ENCODE results near the gene FCN3. TPM values are rescaled to one million over a fixed set of nuclear protein-coding genes. Genes with fewer than 3 reads are reported as not detected.

Gene FCN3
- total and polyA plus RNA-seq, 9 of the 15 experiments (the other 6 are each of a cell fraction or from before 2014, with no cell fraction given) = 0.49 TPM; not detected in 8

Small RNAs within 50 kb of the gene (small RNA-seq; reads per million reads assigned to genes)
- gene RNU6-48P = not detected

Other genes with a start within 250 kb of the FCN3 start
Only the 7 nearest of the 9 such genes appear.
- gene WDTC1, start 140.2 kb downstream of the FCN3 start, total RNA-seq (2014; rRNA removed) = 14.7 and 15.9 TPM in 2 replicates
- 6.8 and 8.2 TPM in 2 replicates for gene WDTC1, start 140.2 kb downstream of the FCN3 start, total RNA-seq (2014; rRNA removed; fragmentation: Illumina TruSeq; extraction: Trizol)
- 8.1 and 8.4 TPM in 2 replicates for gene WDTC1, start 140.2 kb downstream of the FCN3 start, total RNA-seq (2015; rRNA removed; fragmentation: Illumina TruSeq; extraction: Trizol)
- gene WDTC1, start 140.2 kb downstream of the FCN3 start, total RNA-seq (2021) = 29.5 and 32.3 TPM in 2 replicates
- gene WDTC1, start 140.2 kb downstream of the FCN3 start, polyA plus RNA-seq (2011; rRNA removed) = 8.8 and 16.9 TPM in 2 replicates
- 26.9 and 30.2 TPM in 2 replicates for gene WDTC1, start 140.2 kb downstream of the FCN3 start, polyA plus RNA-seq (2014; fragmentation: Illumina TruSeq; extraction: Trizol)
- under 1 TPM; 0.18 to 0.27 TPM for gene WDTC1, start 140.2 kb downstream of the FCN3 start, polyA plus RNA-seq (2014; fragmentation: Nextera tagmentation; extraction: Ambion mirVana)
- 15.2 and 16.0 TPM in 2 replicates for gene WDTC1, start 140.2 kb downstream of the FCN3 start, polyA plus RNA-seq (2014; rRNA removed)
- gene TMEM222, start 52.7 kb downstream of the FCN3 start, total RNA-seq (2014; rRNA removed) = 36.0 and 43.6 TPM in 2 replicates
- gene TMEM222, start 52.7 kb downstream of the FCN3 start, total RNA-seq (2014; rRNA removed; fragmentation: Illumina TruSeq; extraction: Trizol) = 10.6 and 15.9 TPM in 2 replicates
- 32.4 and 32.8 TPM in 2 replicates for gene TMEM222, start 52.7 kb downstream of the FCN3 start, total RNA-seq (2015; rRNA removed; fragmentation: Illumina TruSeq; extraction: Trizol)
- gene TMEM222, start 52.7 kb downstream of the FCN3 start, total RNA-seq (2021) = 42.5 and 46.9 TPM in 2 replicates
- gene TMEM222, start 52.7 kb downstream of the FCN3 start, polyA plus RNA-seq (2011; rRNA removed) = 32.2 and 51.8 TPM in 2 replicates
- gene TMEM222, start 52.7 kb downstream of the FCN3 start, polyA plus RNA-seq (2014; fragmentation: Illumina TruSeq; extraction: Trizol) = 48.0 and 57.0 TPM in 2 replicates
- 10 to 100 TPM in 1 of 2 experiments, 1 to 10 TPM in 1; 6.9 to 14.4 TPM for gene TMEM222, start 52.7 kb downstream of the FCN3 start, polyA plus RNA-seq (2014; fragmentation: Nextera tagmentation; extraction: Ambion mirVana)
- gene TMEM222, start 52.7 kb downstream of the FCN3 start, polyA plus RNA-seq (2014; rRNA removed) = 42.4 and 43.5 TPM in 2 replicates
- 3.9 and 4.7 TPM in 2 replicates for gene SYTL1, start 32.8 kb downstream of the FCN3 start, total RNA-seq (2014; rRNA removed)
- gene SYTL1, start 32.8 kb downstream of the FCN3 start, total RNA-seq (2014; rRNA removed; fragmentation: Illumina TruSeq; extraction: Trizol) = 0.55 and 0.57 TPM in 2 replicates
- gene SYTL1, start 32.8 kb downstream of the FCN3 start, total RNA-seq (2015; rRNA removed; fragmentation: Illumina TruSeq; extraction: Trizol) = 1.7 and 2.2 TPM in 2 replicates
- 6.0 and 9.3 TPM in 2 replicates for gene SYTL1, start 32.8 kb downstream of the FCN3 start, total RNA-seq (2021)
- gene SYTL1, start 32.8 kb downstream of the FCN3 start, polyA plus RNA-seq (2011; rRNA removed) = 3.8 and 12.3 TPM in 2 replicates
- 0.91 and 1.9 TPM in 2 replicates for gene SYTL1, start 32.8 kb downstream of the FCN3 start, polyA plus RNA-seq (2014; fragmentation: Illumina TruSeq; extraction: Trizol)
- gene SYTL1, start 32.8 kb downstream of the FCN3 start, polyA plus RNA-seq (2014; fragmentation: Nextera tagmentation; extraction: Ambion mirVana) = under 1 TPM; 0.04 to 0.27 TPM
- 5.9 and 8.6 TPM in 2 replicates for gene SYTL1, start 32.8 kb downstream of the FCN3 start, polyA plus RNA-seq (2014; rRNA removed)
- 10.1 and 14.7 TPM in 2 replicates for gene MAP3K6, start 7.9 kb downstream of the FCN3 start, total RNA-seq (2014; rRNA removed)
- 5.0 and 6.2 TPM in 2 replicates for gene MAP3K6, start 7.9 kb downstream of the FCN3 start, total RNA-seq (2014; rRNA removed; fragmentation: Illumina TruSeq; extraction: Trizol)
- 7.6 and 9.5 TPM in 2 replicates for gene MAP3K6, start 7.9 kb downstream of the FCN3 start, total RNA-seq (2015; rRNA removed; fragmentation: Illumina TruSeq; extraction: Trizol)
- gene MAP3K6, start 7.9 kb downstream of the FCN3 start, total RNA-seq (2021) = 18.1 and 21.9 TPM in 2 replicates
- gene MAP3K6, start 7.9 kb downstream of the FCN3 start, polyA plus RNA-seq (2011; rRNA removed) = 4.7 and 13.2 TPM in 2 replicates
- gene MAP3K6, start 7.9 kb downstream of the FCN3 start, polyA plus RNA-seq (2014; fragmentation: Illumina TruSeq; extraction: Trizol) = 7.0 and 9.0 TPM in 2 replicates
- 1 to 10 TPM in 1 of 2 experiments, under 1 TPM in 1; 0.99 to 1.5 TPM for gene MAP3K6, start 7.9 kb downstream of the FCN3 start, polyA plus RNA-seq (2014; fragmentation: Nextera tagmentation; extraction: Ambion mirVana)
- 8.2 and 12.9 TPM in 2 replicates for gene MAP3K6, start 7.9 kb downstream of the FCN3 start, polyA plus RNA-seq (2014; rRNA removed)
- gene CD164L2, start 8.5 kb upstream of the FCN3 start, total RNA-seq (2014; rRNA removed) = 0.29 and 0.45 TPM in 2 replicates
- 0.18 TPM in 1 of 2 replicates, not detected in the other for gene CD164L2, start 8.5 kb upstream of the FCN3 start, total RNA-seq (2014; rRNA removed; fragmentation: Illumina TruSeq; extraction: Trizol)
- gene CD164L2, start 8.5 kb upstream of the FCN3 start, total RNA-seq (2015; rRNA removed; fragmentation: Illumina TruSeq; extraction: Trizol) = 0.14 and 0.19 TPM in 2 replicates
- 0.49 and 0.72 TPM in 2 replicates for gene CD164L2, start 8.5 kb upstream of the FCN3 start, total RNA-seq (2021)
- 0.92 and 2.8 TPM in 2 replicates for gene CD164L2, start 8.5 kb upstream of the FCN3 start, polyA plus RNA-seq (2011; rRNA removed)
- 0.31 and 0.65 TPM in 2 replicates for gene CD164L2, start 8.5 kb upstream of the FCN3 start, polyA plus RNA-seq (2014; fragmentation: Illumina TruSeq; extraction: Trizol)
- under 1 TPM in 1 of 2 experiments, not detected in 1; 0.08 TPM for gene CD164L2, start 8.5 kb upstream of the FCN3 start, polyA plus RNA-seq (2014; fragmentation: Nextera tagmentation; extraction: Ambion mirVana)
- 0.63 and 0.91 TPM in 2 replicates for gene CD164L2, start 8.5 kb upstream of the FCN3 start, polyA plus RNA-seq (2014; rRNA removed)
- 3.7 and 6.2 TPM in 2 replicates for gene GPR3, start 17.8 kb upstream of the FCN3 start, total RNA-seq (2014; rRNA removed)
- gene GPR3, start 17.8 kb upstream of the FCN3 start, total RNA-seq (2014; rRNA removed; fragmentation: Illumina TruSeq; extraction: Trizol) = 2.9 and 3.4 TPM in 2 replicates
- 3.5 and 3.7 TPM in 2 replicates for gene GPR3, start 17.8 kb upstream of the FCN3 start, total RNA-seq (2015; rRNA removed; fragmentation: Illumina TruSeq; extraction: Trizol)
- gene GPR3, start 17.8 kb upstream of the FCN3 start, total RNA-seq (2021) = 10.9 and 11.0 TPM in 2 replicates
- 8.2 and 19.3 TPM in 2 replicates for gene GPR3, start 17.8 kb upstream of the FCN3 start, polyA plus RNA-seq (2011; rRNA removed)
- gene GPR3, start 17.8 kb upstream of the FCN3 start, polyA plus RNA-seq (2014; fragmentation: Illumina TruSeq; extraction: Trizol) = 10.1 and 11.6 TPM in 2 replicates
- gene GPR3, start 17.8 kb upstream of the FCN3 start, polyA plus RNA-seq (2014; fragmentation: Nextera tagmentation; extraction: Ambion mirVana) = under 1 TPM; 0.24 to 0.59 TPM
- 11.5 and 14.9 TPM in 2 replicates for gene GPR3, start 17.8 kb upstream of the FCN3 start, polyA plus RNA-seq (2014; rRNA removed)
- gene WASF2, start 115.3 kb upstream of the FCN3 start, total RNA-seq (2014; rRNA removed) = 21.3 and 29.6 TPM in 2 replicates
- 31.2 and 40.7 TPM in 2 replicates for gene WASF2, start 115.3 kb upstream of the FCN3 start, total RNA-seq (2014; rRNA removed; fragmentation: Illumina TruSeq; extraction: Trizol)
- 26.1 and 29.2 TPM in 2 replicates for gene WASF2, start 115.3 kb upstream of the FCN3 start, total RNA-seq (2015; rRNA removed; fragmentation: Illumina TruSeq; extraction: Trizol)
- 139 and 163 TPM in 2 replicates for gene WASF2, start 115.3 kb upstream of the FCN3 start, total RNA-seq (2021)
- 41.5 and 104 TPM in 2 replicates for gene WASF2, start 115.3 kb upstream of the FCN3 start, polyA plus RNA-seq (2011; rRNA removed)
- 109 and 115 TPM in 2 replicates for gene WASF2, start 115.3 kb upstream of the FCN3 start, polyA plus RNA-seq (2014; fragmentation: Illumina TruSeq; extraction: Trizol)
- 1 to 10 TPM; 8.2 to 9.7 TPM for gene WASF2, start 115.3 kb upstream of the FCN3 start, polyA plus RNA-seq (2014; fragmentation: Nextera tagmentation; extraction: Ambion mirVana)
- 51.3 and 56.8 TPM in 2 replicates for gene WASF2, start 115.3 kb upstream of the FCN3 start, polyA plus RNA-seq (2014; rRNA removed)